Measurements from ENCODE around the gene TMEM88.

The TMEM88 gene

DNA sequence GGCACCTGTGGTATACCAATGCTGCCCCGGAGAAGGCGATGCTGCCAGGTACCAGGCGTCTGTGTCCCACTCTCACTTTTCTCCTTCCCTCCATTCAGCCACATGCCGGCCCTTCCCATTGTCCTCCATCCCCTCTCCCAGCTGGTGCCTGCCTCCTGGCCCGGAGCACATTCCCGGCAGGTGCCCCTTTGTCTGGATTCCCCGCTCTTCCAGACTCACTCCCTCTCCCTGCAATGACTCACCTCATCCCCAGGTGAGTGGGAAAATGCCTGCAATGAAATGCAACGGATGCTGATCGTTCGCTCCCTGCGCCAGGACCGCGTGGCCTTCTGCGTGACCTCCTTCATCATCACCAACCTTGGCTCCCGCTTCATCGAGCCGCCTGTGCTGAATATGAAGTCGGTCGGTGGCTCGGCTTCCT, 31.3 kb upstream of the TMEM88 start:
- Histone ChIP-seq H3K9me3 (ENCODE audit: control insufficient read depth, insufficient read depth, low read length) (no peaks in the 10 kb centered on the region), H3K9ac (ENCODE audit: low read depth, low read length) (no peak overlapping the region), H3K4me1 (ENCODE audit: insufficient read depth, low read length) (no peaks in the 10 kb centered on the region; the same call in 1 of the 2 replicates), H3K36me3 (ENCODE audit: insufficient read depth, low read length) (no peaks in the 10 kb centered on the region)

DNA sequence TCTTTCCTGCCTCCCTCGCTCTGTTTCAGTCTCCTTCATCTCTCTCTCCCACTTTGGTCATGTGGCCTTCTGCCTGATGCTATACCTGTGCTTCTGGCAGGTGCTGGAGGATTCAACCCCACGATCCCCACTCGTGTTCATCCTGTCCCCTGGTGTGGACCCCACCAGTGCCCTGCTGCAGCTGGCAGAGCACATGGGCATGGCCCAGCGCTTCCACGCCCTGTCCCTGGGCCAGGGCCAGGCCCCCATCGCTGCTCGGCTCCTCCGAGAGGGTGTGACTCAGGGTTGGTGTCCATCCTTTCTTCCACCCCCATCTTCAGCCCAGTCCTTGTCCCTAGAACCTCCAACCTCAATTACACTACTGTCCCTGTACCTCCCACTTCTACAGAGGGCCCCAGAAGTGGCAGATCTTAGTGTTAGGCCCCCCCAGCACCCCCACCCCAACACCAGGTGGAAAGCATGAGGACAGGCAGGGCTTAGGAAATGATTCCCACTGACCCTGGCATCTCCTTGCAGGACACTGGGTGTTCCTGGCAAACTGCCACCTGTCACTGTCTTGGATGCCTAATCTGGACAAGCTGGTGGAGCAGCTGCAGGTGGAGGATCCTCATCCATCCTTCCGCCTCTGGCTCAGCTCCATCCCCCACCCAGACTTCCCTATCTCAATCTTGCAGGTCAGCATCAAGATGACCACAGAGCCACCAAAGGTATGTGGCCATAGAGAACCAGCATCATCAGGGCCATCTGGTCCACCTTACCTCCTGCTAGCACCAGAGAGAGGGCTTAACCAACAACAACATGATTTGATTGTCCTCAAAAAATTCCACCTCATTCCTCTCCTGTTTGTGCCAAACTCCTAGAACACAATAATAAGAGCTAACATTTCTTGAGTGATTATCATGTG, 30.6 kb upstream of the TMEM88 start:
- Histone ChIP-seq H3K9ac (ENCODE audit: low read depth, low read length) (no peak overlapping the region), H3K36me3 (ENCODE audit: insufficient read depth, low read length) (no peaks in the 10 kb centered on the region), H3K9me3 (ENCODE audit: control insufficient read depth, insufficient read depth, low read length) (no peaks in the 10 kb centered on the region), H3K4me1 (ENCODE audit: insufficient read depth, low read length) (no peaks in the 10 kb centered on the region; the same call in 1 of the 2 replicates)

DNA sequence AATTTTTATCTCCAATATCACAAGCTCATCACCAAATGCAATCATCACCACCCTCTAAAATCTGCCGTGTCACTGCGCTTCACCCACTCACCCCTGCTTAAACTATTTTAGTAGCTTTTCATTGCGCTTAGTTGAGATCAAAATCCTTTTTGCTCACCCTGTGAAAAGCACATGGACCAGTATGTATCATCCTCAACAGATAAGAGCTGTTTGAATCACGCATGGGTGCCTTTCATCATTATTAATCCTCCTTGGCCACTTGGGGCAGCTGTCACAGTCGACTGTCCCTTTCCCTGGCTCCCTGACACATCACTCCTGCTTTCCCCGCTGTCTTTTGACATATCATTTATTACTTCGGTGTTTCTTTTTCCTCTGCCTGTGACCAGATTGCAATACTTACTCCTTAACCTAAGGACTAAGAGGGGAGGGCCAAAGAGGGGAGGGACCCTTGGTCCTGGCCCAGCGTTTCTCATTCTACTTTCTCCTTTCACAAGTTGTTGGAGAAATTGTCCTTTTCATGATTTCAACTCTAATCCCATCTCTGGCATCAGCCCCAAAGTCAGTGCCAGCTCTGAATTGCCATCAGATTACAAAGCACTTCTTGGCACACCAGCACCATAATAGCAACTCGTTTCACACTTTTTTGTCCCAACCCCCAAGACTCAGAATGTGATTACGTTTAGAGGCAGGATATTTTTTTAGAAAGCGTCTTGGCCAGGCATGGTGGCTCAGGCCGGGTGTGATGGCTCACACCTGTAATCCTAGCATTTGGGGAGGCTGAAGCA, 29.5 kb upstream of the TMEM88 start:
- Histone ChIP-seq H3K9me3 (ENCODE audit: control insufficient read depth, insufficient read depth, low read length) (no peaks in the 10 kb centered on the region), H3K4me1 (ENCODE audit: insufficient read depth, low read length) (no peaks in the 10 kb centered on the region; the same call in 1 of the 2 replicates), H3K9ac (ENCODE audit: low read depth, low read length) (no peak overlapping the region), H3K36me3 (ENCODE audit: insufficient read depth, low read length) (no peaks in the 10 kb centered on the region)

DNA sequence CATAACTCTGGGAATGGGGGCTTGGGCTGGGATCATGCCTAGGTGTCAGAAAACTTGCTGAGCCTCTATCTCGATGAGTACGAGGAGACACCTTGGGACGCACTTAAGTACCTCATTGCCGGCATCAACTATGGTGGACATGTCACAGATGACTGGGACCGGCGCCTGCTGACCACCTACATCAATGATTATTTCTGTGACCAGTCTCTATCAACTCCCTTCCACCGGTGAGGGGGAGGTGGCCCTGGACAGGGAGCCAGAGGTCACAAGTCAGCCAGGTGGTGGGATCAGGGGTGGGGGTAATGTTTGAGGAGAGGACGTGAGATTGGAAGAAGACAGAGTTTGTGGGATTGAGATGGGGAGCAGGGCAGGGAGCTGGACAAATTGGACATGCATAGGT, 24.2 kb upstream of the TMEM88 start:
- Histone ChIP-seq H3K4me1 (ENCODE audit: insufficient read depth, low read length) (peaks cover 3% of the 10 kb centered on the region), H3K9ac (ENCODE audit: low read depth, low read length) (no peak overlapping the region), H3K36me3 (ENCODE audit: insufficient read depth, low read length) (no peaks in the 10 kb centered on the region), H3K9me3 (ENCODE audit: control insufficient read depth, insufficient read depth, low read length) (no peaks in the 10 kb centered on the region)

DNA sequence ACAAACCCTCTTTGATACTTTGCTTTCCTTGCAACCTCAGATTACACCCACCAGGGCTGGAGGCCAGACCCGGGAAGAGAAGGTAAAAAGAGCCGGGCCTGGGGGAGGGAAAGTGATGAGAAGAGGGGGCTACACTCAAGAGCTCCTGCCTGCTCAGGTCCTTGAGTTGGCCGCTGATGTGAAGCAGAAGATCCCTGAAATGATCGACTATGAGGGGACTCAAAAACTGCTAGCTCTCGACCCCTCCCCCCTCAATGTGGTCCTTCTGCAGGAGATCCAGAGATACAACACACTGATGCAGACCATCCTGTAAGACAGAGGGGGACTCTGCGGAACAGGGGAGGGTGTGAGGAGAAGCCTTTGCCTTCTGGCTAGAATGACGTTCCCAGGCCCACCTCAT, 23.6 kb upstream of the TMEM88 start:
- H3K4me1 ChIP-seq (ENCODE audit: insufficient read depth, low read length) = peaks cover 3% of the 10 kb centered on the region
- H3K9me3 ChIP-seq (ENCODE audit: control insufficient read depth, insufficient read depth, low read length) = no peaks in the 10 kb centered on the region
- no peak overlapping the region for H3K9ac ChIP-seq (ENCODE audit: low read depth, low read length)
- no peaks in the 10 kb centered on the region for H3K36me3 ChIP-seq (ENCODE audit: insufficient read depth, low read length)

DNA sequence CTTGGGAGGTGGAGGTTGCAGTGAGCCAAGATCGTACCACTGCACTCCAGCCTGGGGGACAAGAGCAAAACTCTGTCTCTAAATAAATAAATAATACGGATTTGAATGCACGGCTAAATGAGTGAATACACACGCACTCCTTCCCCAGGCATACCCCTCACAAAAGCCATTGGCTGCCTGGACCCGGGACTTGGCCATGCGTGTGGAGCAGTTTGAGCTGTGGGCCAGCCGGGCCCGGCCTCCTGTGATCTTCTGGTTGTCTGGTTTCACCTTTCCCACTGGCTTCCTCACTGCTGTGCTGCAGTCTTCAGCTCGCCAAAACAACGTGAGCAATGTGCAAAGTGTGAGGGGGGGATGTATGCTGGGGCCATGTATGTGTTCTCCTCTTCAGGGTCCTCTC, 22.4 kb upstream of the TMEM88 start:
- Histone ChIP-seq H3K4me1 (ENCODE audit: insufficient read depth, low read length) (peaks cover 3% of the 10 kb centered on the region; the same call in 1 of the 2 replicates), H3K36me3 (ENCODE audit: insufficient read depth, low read length) (no peaks in the 10 kb centered on the region), H3K9ac (ENCODE audit: low read depth, low read length) (no peak overlapping the region), H3K9me3 (ENCODE audit: control insufficient read depth, insufficient read depth, low read length) (no peaks in the 10 kb centered on the region)

DNA sequence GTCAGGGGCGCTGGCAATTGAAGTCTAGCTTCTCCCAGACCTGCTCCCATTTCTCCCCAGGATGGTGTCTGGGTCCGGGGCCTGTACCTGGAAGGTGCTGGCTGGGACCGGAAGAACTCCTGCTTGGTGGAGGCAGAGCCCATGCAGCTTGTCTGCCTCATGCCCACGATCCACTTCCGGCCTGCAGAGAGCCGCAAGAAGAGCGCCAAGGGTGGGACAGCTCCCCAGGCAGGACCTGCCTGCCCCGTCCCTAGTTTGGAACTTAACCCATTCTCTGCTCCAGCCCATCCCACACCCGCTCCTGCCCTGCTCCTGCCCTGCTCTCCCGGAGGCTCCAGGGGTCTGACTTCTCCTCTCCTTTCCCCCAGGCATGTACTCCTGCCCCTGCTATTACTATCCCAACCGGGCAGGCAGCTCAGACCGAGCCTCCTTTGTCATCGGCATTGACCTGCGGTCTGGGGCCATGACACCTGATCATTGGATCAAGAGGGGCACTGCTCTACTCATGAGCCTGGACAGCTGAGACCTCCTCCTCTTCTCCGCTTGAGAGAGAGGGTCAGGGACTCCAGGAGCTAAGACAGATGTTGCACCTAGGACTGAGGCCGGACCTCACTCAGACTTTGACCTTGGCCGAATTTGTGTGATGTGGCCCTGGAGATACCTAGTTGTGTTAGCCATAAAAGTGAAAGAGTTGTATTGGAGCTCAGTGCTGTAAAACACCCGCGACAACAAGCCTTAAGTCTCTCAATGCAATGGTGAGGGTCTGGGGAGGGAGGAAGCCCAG, 21.7 kb upstream of the TMEM88 start:
- H3K9me3 ChIP-seq (ENCODE audit: control insufficient read depth, insufficient read depth, low read length) = no peaks in the 10 kb centered on the region
- peaks cover 3% of the 10 kb centered on the region; the same call in 1 of the 2 replicates for H3K4me1 ChIP-seq (ENCODE audit: insufficient read depth, low read length)
- H3K9ac ChIP-seq (ENCODE audit: low read depth, low read length) = peak overlapping the region; percentile 76; the same call in 1 of the 2 replicates
- no peaks in the 10 kb centered on the region for H3K36me3 ChIP-seq (ENCODE audit: insufficient read depth, low read length)

DNA sequence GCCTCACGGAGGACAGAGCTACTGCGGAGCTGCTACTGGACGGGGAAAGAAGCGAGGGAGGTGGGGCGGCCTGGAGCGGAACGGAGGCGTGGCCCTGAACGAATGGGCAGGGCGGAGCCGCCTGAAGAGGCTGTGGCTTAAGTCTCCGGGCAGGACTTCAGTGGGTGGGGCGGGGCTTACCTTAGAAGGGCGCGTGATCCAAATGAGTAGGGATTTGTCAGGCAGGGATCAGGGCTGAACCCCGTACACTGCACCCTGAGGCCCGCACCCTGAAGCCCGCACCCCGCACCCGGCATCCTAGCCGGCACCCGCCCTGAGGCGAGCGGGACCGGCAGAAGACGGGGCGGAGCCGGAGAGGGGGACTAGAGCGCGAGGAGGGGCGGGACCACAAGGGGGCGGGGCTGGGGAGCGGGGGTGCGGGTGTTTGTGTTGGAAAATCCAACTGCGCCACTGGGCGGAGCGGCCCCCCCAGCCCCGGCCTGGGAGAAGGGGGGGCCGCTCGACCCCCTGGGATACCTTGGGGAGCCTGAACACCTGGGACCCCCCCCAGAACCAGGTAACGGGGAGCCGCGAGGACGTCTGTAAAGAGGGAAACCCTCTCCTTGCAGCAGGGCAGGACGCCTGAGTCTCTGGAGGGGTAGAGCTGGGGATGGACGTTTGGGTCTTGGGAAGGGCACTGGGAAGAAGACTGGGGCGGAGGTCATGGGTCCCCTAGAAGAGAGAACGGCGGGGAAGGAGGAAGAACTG, 20.9 kb upstream of the TMEM88 start, which contains the start of gene KDM6B:
Gene KDM6B, plus strand, starts transcription at position 423 of the 747 bp plus-strand sequence. CDS start 11,338 bp downstream, outside the sequence.
- no peaks in the 10 kb centered on the region for H3K36me3 ChIP-seq (ENCODE audit: insufficient read depth, low read length)
- peak within 1 kb of the TSS; percentile 76; the same call in 1 of the 2 replicates for H3K9ac ChIP-seq (ENCODE audit: low read depth, low read length)
- peaks cover 9% of the 10 kb centered on the region for H3K4me1 ChIP-seq (ENCODE audit: insufficient read depth, low read length)
- no peaks in the 10 kb centered on the region for H3K9me3 ChIP-seq (ENCODE audit: control insufficient read depth, insufficient read depth, low read length)

DNA sequence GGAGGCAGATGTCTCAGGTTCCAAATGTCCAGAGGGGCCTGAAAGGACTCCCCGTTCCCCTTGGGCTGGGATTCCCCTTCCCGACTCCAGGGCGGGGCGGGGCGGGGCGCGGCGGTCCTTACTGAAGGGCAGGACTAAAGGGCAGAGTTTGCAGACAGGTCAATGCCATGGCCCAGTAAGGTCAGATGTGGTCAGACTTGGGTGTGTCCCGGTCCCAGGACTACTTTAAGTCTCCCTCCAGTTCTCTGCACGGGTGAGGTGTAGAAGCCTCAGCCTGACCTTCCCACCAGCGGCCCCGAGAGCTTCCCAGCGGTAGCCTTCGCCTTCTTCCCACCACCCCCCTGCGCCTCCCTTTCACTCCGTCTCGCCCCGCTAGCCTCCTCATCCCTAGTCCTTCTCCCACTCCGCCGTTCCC, 20.3 kb upstream of the TMEM88 start:
- peak overlapping the region; percentile 76; the same call in 1 of the 2 replicates for H3K9ac ChIP-seq (ENCODE audit: low read depth, low read length)
- peaks cover 11% of the 10 kb centered on the region for H3K4me1 ChIP-seq (ENCODE audit: insufficient read depth, low read length)
- H3K36me3 ChIP-seq (ENCODE audit: insufficient read depth, low read length) = no peaks in the 10 kb centered on the region
- no peaks in the 10 kb centered on the region for H3K9me3 ChIP-seq (ENCODE audit: control insufficient read depth, insufficient read depth, low read length)

DNA sequence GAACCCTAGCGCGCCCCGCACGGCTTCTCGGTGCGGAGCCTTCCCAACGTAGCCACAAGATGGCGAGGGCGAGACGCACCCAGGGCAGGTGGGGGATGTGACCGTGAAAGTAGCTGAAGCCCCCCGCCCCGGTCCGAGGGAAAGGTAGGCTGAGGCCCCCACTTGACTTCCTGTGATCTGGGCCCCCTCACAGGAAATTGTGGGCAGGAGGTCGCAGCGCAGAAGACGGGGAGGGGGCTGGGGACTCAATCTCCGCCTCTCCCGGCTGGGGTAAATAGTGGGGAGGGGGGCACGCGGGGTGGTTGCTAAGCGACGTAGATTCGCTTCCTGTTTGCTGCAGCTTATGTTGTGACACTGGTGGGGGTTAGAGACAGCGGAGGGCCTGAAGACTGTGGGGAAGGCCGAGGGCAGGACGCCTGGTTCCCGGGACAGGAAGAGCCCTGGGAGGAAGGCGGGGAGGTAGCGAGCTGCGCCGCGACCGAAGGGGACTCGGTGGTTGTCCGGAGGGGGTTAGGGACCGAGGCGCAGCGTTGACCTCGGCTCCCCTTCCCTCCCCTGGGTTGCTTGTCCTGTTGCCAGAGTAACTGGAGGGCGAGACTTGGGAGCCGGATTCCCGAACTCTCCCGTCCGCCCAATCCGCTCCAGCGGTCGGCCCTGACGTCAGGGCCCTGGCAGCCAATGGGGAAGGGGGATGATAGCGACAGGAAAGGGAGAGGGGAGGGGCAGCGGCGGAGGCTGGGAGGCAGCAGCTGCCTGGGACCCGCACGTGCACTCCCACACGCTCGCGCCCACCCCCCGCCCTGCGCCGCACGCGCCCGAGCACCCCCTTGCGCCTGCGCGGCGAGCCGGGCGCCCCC, 19.7 kb upstream of the TMEM88 start:
- Histone ChIP-seq H3K9ac (ENCODE audit: low read depth, low read length) (peak overlapping the region; percentile 82; the same call in 1 of the 2 replicates), H3K4me1 (ENCODE audit: insufficient read depth, low read length) (peaks cover 11% of the 10 kb centered on the region), H3K36me3 (ENCODE audit: insufficient read depth, low read length) (no peaks in the 10 kb centered on the region), H3K9me3 (ENCODE audit: control insufficient read depth, insufficient read depth, low read length) (no peaks in the 10 kb centered on the region)

DNA sequence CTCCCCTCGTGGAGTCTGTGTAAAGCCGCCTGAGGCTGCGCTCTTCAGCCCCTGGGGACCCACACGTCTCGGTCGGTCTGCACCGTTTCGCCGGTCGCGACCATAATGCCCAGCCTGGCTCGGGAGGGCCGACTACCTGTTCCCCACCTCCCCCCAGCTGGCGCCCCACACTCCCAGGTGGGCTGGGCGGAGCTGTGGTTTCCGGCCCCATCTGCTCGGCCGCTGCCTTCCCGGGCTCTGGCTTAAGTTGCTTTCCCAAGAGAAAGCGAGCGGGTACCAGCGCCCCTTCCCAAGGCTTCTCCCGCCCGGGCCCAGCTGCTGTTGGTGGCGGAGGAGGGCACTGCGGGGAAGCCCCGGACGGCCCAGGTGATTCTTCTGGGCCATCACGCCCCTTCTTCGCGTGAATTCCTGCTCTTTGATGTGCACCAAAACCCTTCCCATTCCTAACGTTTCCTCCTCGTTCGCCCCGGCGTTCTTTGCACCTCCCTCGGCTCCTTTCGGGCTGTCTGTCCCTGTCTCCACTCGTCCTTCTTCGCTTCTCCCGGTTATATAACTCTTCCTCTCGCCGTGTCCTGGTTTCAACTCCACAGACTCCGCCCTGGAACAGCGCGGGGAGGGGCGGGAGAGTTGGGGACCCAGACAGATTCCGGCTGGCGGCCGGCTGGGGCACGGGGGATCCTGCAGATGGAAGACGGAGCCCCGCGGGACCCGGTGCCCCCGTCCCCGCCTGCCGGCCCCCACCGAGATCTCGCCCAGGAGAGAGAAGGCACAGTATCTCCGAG, 18.9 kb upstream of the TMEM88 start:
- Histone ChIP-seq H3K9me3 (ENCODE audit: control insufficient read depth, insufficient read depth, low read length) (no peaks in the 10 kb centered on the region), H3K36me3 (ENCODE audit: insufficient read depth, low read length) (no peaks in the 10 kb centered on the region), H3K9ac (ENCODE audit: low read depth, low read length) (peak overlapping the region; percentile 82), H3K4me1 (ENCODE audit: insufficient read depth, low read length) (peaks cover 11% of the 10 kb centered on the region)

All from ES-I3 (cell line).